K562 (cell line): Measurements from ENCODE around the gene SAP130. TPM values are rescaled to one million over a fixed set of nuclear protein-coding genes. Genes with fewer than 3 reads are reported as not detected.

Experiments
- GATAD2B ChIP-seq: fragments of 450-650 bp; IDR thresholded peaks from 2 replicates; pipeline ENCODE4 v1.6.1; 2017; ENCODE audit warnings: mild to moderate bottlenecking, borderline replicate concordance
- ILK ChIP-seq: fragments of 450-650 bp; IDR thresholded peaks from 2 replicates; pipeline ENCODE4 v1.6.1; 2016; ENCODE audit warnings: missing genetic modification characterization, low read depth, mild to moderate bottlenecking, missing compliant biosample characterization, moderate library complexity, borderline replicate concordance
- NFIX ChIP-seq: fragments of 250-450 bp; sonication (Bioruptor Pico); IDR thresholded peaks from 2 replicates; pipeline ENCODE4 v1.4.0; 2020; ENCODE audit warnings: low read depth, mild to moderate bottlenecking, moderate library complexity
- PYGO2 ChIP-seq: fragments of 450-650 bp; IDR thresholded peaks from 2 replicates; pipeline ENCODE4 v1.6.1; 2016; ENCODE audit warnings: mild to moderate bottlenecking, missing genetic modification characterization, moderate library complexity, missing compliant biosample characterization
- SMAD3 ChIP-seq: fragments of 450-650 bp; formaldehyde crosslinking; conservative IDR thresholded peaks from 2 replicates; pipeline ENCODE4 v1.4.0; 2020; ENCODE audit warnings: mild to moderate bottlenecking
- U2AF1 ChIP-seq: fragments of 200-400 bp; formaldehyde crosslinking; optimal IDR thresholded peaks from 2 replicates; pipeline ENCODE3; 2017; ENCODE audit warnings: mild to moderate bottlenecking, low read depth, low read length, moderate library complexity
- ZFP1 ChIP-seq: fragments of 450-650 bp; formaldehyde crosslinking; IDR thresholded peaks from 2 replicates; pipeline ENCODE4 v1.4.0; 2020; ENCODE audit warnings: mild to moderate bottlenecking, mixed read lengths
- ZFPM2 ChIP-seq: fragments of 250-450 bp; sonication (Bioruptor Pico); IDR thresholded peaks from 2 replicates; pipeline ENCODE4 v1.5.1; 2022; ENCODE audit warnings: mild to moderate bottlenecking
- ZNF175 ChIP-seq: fragments of 200-800 bp; sonication (Bioruptor generic); IDR thresholded peaks from 2 replicates; pipeline ENCODE4 v1.6.1; 2016; ENCODE audit warnings: low read depth, mild to moderate bottlenecking, missing genetic modification characterization, missing compliant biosample characterization
- polyA plus RNA-seq, 8 experiments: library from polyadenylated mRNA; depleted of rRNA in 4 of 8; stranded (reverse) in 5 of 8; unstranded in 3 of 8; fragments of >200 nt; fragmentation: Nextera tagmentation in 2 of 8; fragmentation: Illumina TruSeq in 1 of 8; extraction: Ambion mirVana in 2 of 8; extraction: Trizol in 1 of 8; gene quantifications; 2 replicates each; pipeline versions ENCODE4 v1.2.1 to v1.2.3, GENCODE V29; 2011 to 2014; ENCODE audit warnings: inconsistent platforms in 1 of 8, missing spikeins in 1 of 8
- total RNA-seq, 7 experiments: library from RNA; depleted of rRNA in 6 of 7; stranded (reverse); fragments of >200 nt in 6 of 7; fragmentation: Illumina TruSeq in 2 of 7; extraction: Trizol in 2 of 7; gene quantifications; 2 replicates each; pipeline versions ENCODE4 v1.2.1 to v1.2.3, GENCODE V29; 2011 to 2021; ENCODE audit warnings: low replicate concordance in 1 of 7
- TF ChIP-seq, protein P1 (sequence below): fragments of 450-650 bp; conservative IDR thresholded peaks from 2 replicates; pipeline ENCODE4 v1.6.1; 2016; ENCODE audit warnings: missing genetic modification characterization, low read depth, mild to moderate bottlenecking, missing compliant biosample characterization, moderate library complexity
- TF ChIP-seq, protein P2 (sequence below): fragments of 250-450 bp; sonication (Bioruptor Pico); IDR thresholded peaks from 2 replicates; pipeline ENCODE4 v1.8.0; 2021; ENCODE audit warnings: borderline replicate concordance, mild to moderate bottlenecking, moderate library complexity; ENCODE audit not compliant: poor library complexity, severe bottlenecking
- TF ChIP-seq, protein P3 (sequence below): fragments of 250-450 bp; sonication (Bioruptor Pico); IDR thresholded peaks from 2 replicates; pipeline ENCODE4 v1.5.0; 2020; ENCODE audit warnings: mild to moderate bottlenecking
- TF ChIP-seq, protein P4 (sequence below): fragments of 250-450 bp; sonication (Bioruptor Pico); IDR thresholded peaks from 2 replicates; pipeline ENCODE4 v1.5.0; 2020; ENCODE audit warnings: mild to moderate bottlenecking, borderline replicate concordance
- TF ChIP-seq, protein P5 (sequence below), 2 experiments: fragments of 450-650 bp; formaldehyde crosslinking in 1 of 2; IDR thresholded peaks; 2 replicates each; pipeline versions ENCODE4 v1.4.0 to v1.6.1; 2014 to 2020; ENCODE audit warnings: mild to moderate bottlenecking in 2 of 2, borderline replicate concordance in 1 of 2, low read depth in 1 of 2

The SAP130 gene
- total and polyA plus RNA-seq, 9 of the 15 experiments (the other 6 are each of a cell fraction or from before 2014, with no cell fraction given) = 4.5 to 33.4 (median 7.4) TPM

DNA sequence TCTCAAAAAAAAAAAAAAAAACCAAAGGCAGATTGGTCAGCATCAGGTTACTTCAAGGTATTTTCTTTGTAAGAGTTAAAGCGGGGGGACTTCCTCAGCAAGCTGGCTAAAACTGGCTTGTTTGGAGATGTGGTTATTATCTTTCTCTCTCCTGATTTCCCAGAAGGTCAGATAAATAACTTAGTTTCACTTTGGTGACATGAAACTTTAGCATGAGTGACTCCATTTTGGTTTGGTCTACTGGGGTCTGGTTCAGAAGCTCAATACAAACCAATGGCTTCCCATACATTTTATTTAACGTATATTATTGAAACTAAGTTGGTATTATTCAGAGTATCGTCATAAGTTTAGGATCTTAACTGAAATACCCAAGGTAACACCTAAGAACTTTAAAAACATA is 100.5 kb downstream of the SAP130 start (continued):
- TF ChIP-seq, protein P1, sequence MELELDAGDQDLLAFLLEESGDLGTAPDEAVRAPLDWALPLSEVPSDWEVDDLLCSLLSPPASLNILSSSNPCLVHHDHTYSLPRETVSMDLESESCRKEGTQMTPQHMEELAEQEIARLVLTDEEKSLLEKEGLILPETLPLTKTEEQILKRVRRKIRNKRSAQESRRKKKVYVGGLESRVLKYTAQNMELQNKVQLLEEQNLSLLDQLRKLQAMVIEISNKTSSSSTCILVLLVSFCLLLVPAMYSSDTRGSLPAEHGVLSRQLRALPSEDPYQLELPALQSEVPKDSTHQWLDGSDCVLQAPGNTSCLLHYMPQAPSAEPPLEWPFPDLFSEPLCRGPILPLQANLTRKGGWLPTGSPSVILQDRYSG (tag) = peak; percentile 97
- TF ChIP-seq ZFPM2 (0 out of 2 replicates have a peak, but pooled peaks have one; percentile 33), ILK (tag) (peak; percentile 91), ZNF175 (CRISPR knock-in tag) (peak; percentile 99), GATAD2B (no peak), SMAD3 (CRISPR knock-in tag) (peak; percentile 98), U2AF1 (no peak), PYGO2 (tag) (peak; percentile 96), ZFP1 (peak; percentile 54; the same call in 1 of the 2 replicates), NFIX (CRISPR knock-in tag) (0 out of 2 replicates have a peak, but pooled peaks have one; percentile 10)
- TF ChIP-seq, protein P2, sequence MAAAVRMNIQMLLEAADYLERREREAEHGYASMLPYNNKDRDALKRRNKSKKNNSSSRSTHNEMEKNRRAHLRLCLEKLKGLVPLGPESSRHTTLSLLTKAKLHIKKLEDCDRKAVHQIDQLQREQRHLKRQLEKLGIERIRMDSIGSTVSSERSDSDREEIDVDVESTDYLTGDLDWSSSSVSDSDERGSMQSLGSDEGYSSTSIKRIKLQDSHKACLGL = peak; percentile 13
- TF ChIP-seq, protein P3, sequence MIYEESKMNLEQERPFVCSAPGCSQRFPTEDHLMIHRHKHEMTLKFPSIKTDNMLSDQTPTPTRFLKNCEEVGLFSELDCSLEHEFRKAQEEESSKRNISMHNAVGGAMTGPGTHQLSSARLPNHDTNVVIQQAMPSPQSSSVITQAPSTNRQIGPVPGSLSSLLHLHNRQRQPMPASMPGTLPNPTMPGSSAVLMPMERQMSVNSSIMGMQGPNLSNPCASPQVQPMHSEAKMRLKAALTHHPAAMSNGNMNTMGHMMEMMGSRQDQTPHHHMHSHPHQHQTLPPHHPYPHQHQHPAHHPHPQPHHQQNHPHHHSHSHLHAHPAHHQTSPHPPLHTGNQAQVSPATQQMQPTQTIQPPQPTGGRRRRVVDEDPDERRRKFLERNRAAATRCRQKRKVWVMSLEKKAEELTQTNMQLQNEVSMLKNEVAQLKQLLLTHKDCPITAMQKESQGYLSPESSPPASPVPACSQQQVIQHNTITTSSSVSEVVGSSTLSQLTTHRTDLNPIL (CRISPR knock-in tag) = peak; percentile 87
- TF ChIP-seq, protein P4, sequence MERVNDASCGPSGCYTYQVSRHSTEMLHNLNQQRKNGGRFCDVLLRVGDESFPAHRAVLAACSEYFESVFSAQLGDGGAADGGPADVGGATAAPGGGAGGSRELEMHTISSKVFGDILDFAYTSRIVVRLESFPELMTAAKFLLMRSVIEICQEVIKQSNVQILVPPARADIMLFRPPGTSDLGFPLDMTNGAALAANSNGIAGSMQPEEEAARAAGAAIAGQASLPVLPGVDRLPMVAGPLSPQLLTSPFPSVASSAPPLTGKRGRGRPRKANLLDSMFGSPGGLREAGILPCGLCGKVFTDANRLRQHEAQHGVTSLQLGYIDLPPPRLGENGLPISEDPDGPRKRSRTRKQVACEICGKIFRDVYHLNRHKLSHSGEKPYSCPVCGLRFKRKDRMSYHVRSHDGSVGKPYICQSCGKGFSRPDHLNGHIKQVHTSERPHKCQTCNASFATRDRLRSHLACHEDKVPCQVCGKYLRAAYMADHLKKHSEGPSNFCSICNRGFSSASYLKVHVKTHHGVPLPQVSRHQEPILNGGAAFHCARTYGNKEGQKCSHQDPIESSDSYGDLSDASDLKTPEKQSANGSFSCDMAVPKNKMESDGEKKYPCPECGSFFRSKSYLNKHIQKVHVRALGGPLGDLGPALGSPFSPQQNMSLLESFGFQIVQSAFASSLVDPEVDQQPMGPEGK (CRISPR knock-in tag) = peak; percentile 82; the same call in 1 of the 2 replicates
- TF ChIP-seq, protein P5, sequence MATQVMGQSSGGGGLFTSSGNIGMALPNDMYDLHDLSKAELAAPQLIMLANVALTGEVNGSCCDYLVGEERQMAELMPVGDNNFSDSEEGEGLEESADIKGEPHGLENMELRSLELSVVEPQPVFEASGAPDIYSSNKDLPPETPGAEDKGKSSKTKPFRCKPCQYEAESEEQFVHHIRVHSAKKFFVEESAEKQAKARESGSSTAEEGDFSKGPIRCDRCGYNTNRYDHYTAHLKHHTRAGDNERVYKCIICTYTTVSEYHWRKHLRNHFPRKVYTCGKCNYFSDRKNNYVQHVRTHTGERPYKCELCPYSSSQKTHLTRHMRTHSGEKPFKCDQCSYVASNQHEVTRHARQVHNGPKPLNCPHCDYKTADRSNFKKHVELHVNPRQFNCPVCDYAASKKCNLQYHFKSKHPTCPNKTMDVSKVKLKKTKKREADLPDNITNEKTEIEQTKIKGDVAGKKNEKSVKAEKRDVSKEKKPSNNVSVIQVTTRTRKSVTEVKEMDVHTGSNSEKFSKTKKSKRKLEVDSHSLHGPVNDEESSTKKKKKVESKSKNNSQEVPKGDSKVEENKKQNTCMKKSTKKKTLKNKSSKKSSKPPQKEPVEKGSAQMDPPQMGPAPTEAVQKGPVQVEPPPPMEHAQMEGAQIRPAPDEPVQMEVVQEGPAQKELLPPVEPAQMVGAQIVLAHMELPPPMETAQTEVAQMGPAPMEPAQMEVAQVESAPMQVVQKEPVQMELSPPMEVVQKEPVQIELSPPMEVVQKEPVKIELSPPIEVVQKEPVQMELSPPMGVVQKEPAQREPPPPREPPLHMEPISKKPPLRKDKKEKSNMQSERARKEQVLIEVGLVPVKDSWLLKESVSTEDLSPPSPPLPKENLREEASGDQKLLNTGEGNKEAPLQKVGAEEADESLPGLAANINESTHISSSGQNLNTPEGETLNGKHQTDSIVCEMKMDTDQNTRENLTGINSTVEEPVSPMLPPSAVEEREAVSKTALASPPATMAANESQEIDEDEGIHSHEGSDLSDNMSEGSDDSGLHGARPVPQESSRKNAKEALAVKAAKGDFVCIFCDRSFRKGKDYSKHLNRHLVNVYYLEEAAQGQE (IDR thresholded peaks at IDR 0.05; ENCODE audit: borderline replicate concordance) = peak; percentile 77
- TF ChIP-seq, protein P5 (CRISPR knock-in tag; IDR thresholded peaks at IDR 0.05; ENCODE audit: low read depth) = no peak
